GM18867 (cell line): ENCODE data around the gene S100B.
"Not testable (repeated sequence)": the region's sequence is repeated elsewhere in the genome, so short reads cannot be mapped to it uniquely, and the experiment has no call there.

ENCODE experiments used
- ATAC-seq: cut with Tn5 transposase; IDR thresholded peaks from one replicate; pipeline ENCODE4 v1.9.1; 2021; ENCODE audit warnings: mild to moderate bottlenecking, moderate library complexity; ENCODE audit not compliant: unreplicated experiment

S100B gene

DNA sequence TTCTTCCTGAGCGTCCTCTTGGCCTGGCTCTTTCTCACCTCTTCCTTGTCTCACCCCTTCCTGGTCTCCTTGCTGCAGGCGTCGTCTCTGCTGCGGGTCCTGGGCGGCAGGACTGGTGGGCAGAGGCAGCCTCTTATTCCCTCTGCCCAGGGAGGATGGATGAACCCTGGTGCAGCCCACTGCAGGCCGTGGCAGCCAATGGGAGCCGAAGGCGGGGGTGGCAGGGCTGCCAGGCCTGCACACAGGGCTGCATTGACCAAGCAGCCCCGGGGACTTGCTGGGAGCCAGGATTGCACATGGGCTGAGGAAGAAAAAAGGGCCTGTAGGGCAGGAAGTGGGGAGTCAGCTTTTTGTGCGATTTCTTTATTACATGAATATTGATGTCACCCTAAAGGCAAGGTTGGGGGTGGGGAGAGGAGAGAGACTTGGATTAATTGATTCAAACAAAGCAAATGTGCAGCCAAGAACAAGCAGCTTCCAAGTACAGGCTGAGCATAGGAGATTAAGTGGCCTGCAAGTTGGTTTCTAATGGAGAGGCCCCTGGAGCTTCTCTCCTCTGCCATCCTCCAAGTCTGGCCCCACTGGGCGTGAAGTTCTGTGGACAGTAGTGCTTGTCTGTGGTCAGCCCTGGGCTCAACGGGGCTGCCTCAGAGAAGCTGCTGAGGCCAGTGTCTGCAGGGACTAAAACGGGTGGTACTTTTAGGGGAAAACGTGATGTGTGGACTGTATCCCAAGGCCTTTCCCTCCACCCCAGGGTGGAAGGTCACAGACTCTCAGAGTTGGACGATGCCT lies at the start of gene S100B:
Gene S100B (minus strand): TSS at position 108 of the 792 bp plus-strand sequence. CDS start 2,667 bp downstream, outside the sequence.
- no peak for ATAC-seq

DNA sequence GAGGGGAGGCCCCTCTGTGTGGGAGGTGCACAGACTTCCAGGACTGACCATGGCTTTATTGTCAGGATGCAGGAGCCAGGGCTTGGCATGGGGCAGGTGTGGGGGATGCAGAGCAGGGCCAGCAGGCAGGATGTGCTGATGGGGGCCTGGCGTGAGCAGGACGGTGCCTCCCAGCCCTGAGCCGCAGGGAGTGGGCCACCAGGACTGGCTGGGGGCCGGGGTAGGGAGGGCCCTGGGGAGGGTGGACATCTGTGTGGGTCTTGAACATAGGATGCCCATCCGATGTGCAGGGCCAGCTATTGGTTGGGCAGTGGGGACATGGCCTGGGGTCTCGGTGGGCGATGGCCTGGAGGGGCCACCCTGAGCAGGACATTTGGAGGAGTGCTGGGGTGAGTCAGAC lies 46.2 kb upstream of the S100B start:
- ATAC-seq, result no peak

DNA sequence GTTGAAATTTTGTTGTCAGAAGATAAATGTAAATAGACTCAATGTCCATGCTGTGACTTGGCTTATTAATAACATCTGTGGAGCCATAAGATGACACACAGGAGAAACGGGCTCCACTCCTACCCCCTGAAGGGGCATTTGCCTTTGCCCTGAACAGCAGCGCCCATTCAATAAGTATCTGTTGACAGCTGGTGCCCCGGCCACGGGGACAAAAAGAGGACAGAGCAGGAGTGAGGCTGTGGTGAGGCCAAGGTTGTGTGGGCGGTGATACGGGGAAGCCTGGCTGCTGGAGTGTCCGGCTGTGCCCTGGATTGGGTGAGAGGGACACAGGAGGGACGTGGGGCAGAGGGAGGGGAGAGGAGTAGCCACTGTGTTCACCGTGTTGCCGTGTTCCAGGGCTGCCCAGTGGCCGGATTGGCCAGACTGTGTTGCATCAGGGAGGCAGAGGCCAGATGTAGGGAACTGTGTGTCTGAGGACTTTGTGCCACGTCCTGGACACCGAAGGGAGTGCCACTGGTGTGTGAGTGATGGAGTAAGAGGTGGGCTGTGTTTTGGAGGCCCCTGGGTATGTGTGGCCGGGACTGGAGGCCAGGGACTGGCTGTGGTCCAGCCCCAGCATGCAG lies 45.7 kb upstream of the S100B start:
- ATAC-seq, result no peak

DNA sequence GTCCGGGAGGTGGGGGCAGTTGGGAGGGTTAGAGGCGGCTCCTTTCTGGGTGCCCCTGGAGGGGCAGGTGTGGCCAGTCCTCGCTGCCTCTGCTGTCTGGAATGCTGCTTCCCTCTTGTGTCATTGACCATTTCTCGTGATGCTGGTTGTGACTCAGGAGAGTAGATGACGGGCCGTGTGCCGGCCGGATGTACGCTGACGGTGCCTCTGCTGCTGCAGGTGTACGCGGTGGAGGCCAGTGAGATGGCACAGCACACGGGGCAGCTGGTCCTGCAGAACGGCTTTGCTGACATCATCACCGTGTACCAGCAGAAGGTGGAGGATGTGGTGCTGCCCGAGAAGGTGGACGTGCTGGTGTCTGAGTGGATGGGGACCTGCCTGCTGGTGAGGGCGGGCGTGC lies 44.5 kb upstream of the S100B start:
- no peak for ATAC-seq

DNA sequence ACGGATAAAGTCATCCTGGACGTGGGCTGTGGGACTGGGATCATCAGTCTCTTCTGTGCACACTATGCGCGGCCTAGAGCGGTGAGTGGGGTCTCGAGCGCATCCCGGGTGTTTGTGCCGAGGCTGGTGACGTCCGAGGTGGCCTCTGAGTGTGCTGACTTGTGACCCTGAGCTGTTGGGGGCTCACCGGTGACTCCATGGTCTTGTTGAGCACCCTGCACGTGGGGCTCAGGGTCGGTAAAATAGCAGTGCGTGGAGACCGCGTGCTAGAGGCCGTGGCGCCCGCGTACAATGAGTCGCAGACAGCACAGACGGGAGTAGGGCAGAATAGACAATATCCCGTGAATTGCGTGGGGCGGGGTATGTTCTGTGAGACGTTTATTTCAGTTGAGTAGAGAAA lies 43.7 kb upstream of the S100B start:
- ATAC-seq, result no peak

DNA sequence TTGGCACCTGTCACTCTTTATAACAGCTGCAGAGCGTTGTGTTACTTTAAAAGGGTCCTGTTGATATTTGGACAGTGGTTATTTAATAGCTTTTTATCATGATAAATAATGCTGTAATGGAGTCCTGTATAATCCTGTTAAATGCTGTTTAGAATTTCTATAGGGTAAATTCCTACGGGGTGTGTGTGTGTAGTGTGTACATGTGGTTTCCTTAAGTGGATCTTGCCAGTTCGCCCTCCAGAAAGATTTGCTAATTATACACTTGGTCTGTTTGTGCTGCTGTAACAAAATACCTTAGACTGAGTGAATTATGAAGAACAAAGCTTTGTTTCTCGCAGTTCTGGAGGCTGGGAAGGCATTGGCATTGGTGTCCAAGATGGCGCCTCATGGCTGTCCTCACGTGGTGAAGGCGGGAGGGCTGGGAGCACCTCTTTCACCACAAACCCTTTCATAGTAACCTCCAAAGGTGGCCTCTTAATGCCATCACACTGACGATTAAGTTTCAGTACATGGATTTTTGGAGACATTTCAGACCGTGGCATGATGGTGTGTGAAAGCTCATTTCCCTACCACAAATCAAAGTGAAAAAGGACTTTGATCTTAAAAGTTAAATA lies 41.8 kb upstream of the S100B start:
- no peak for ATAC-seq

DNA sequence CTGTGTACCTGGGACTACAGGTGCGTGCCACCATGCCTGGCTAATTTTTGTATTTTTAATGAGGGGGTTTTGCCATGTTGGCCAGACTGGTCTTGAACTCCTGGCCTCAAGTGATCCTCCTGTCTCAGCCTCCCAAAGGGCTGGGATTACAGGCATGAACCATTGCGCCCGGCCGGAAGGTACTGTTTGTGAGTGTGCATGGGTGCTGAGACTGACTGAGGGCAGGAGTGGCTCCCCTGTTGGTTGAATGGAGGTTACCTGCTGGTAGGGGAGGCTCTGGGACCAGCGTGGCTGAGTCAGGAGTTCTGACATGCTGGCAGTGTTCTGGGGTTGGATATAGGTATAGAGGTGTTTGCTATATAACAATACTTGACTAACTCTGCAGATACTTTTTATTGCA lies 41.0 kb upstream of the S100B start:
- ATAC-seq, result no peak

DNA sequence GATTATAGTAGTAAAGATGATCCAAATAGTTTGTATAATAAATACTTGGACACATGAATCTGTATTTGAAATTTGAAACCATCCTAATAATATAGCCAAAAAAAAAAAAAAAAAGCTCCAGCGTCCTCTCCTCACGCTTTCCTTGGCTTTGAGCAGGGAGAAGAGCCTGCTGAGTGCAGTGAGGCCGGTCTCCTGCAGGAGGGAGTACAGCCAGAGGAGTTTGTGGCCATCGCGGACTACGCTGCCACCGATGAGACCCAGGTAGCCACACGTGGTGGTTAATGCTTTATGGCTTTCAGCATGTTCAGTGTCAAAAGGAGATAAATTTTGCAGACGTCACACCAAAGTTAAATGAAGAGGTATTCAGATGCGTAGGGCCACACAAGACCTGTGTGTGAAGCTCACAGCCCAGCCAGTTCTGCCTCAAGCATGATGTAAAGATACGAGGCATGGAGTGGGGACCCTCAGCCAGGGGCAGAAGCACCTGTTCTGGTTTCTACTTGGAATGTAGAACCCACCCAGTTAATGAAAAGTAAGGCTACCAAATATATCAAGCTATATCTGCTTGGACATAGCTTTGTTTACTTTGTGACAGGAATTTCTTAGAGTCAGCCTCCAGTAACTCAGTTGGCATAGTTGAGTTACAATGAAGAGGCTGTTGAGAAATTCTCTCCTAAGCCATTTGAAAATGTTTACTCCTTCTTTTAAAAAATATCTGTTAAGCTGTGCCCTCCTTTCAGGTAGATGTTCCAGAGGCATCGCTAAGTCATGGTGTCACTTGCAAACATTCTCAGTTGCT lies 38.7 kb upstream of the S100B start:
- ATAC-seq, result no peak

DNA sequence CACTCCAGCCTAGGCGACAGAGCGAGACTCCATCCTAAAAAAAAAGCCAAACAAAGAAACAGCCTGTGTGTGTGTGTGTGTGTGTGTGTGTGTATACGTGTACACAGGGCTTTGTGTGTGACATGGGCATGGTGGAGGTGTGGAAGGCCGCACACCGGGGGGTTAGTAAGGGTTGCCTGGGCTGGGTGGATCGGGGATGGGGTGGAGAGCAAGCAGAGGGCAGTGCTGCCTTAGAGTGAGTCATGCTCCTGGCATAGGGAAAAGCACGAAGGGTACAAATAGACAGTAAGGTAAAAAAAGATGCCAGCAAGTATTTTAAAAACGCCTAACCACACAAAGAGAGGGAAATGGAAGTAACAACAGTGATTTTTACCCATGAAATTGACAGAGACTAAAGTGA lies 36.8 kb upstream of the S100B start:
- ATAC-seq, result no peak

DNA sequence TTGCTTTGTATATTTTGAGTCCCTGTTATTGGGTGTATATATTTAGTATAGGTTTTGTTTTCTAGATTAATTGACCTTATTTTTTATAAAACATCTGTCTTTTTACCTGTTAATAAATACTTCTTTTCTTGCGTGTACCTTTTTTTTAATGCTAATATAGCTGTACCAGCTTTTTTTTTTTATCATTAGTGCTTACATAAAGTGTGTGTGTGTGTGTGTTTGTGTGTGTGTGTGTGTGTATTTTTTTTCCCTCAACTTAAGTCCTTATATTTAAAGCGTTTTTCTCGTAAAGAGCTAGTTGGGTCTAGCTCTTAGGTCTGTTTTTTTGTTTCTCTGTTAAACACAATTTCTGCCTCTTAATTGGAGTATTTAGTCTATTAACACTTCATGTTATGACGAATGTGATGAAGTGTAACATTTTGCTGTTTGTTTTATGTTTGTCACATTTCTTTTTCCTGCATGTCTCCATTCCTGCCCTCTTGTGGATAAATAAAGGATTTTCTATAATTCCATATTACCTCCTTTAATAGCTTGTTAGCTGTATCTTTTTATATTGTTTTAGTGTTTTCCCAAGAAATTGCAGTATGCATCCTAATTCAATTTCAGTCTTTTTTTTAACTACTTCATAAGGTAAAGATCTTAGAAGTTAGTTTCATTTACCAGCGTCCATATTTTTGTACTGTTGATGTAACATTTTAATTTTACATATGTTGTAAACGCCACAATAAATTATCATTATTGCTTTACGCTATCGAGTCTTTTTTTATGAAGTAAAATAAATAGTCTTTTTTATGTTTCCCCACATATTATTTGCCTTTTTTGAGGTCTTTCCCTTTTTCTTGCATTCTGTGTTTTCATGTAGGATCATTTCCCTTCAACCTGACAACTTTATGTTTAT lies 34.9 kb upstream of the S100B start:
- no peak for ATAC-seq

DNA sequence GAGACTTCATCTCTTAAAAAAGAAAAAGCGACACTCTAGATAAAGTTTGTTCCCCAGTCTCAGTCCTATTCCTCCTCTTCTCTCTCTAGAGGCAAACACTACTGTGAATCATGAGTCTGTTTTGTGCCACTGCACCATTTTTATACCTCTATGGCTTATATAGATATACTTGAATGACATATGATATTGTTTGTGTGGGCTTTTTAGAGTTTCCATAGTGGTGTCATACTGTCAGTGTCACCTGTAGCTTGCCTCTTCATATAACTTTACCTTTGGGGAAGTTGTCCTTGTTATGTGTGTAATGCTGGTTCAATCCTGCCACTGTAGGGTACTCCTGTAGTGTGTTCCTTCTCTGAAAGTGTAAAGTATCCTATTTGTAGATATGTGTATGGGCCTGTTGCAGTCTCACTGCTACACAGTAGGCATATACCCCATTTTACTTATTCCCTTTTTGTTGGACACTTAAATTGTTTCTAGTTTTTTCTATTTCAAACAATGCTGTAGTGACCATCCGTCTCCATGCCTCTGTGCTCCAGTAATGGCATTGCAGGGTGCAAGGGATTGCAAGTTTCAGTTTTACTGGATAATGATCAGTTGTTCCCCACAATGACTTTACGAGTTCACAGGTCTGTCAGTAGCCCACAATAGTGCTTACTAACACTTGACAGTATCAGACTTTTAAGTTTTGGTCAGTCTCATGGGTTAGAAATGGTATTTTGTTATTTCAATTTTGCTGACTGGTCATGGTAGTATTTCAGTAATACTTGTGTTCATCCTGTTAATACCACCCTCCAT lies 33.3 kb upstream of the S100B start:
- ATAC-seq, result no peak

DNA sequence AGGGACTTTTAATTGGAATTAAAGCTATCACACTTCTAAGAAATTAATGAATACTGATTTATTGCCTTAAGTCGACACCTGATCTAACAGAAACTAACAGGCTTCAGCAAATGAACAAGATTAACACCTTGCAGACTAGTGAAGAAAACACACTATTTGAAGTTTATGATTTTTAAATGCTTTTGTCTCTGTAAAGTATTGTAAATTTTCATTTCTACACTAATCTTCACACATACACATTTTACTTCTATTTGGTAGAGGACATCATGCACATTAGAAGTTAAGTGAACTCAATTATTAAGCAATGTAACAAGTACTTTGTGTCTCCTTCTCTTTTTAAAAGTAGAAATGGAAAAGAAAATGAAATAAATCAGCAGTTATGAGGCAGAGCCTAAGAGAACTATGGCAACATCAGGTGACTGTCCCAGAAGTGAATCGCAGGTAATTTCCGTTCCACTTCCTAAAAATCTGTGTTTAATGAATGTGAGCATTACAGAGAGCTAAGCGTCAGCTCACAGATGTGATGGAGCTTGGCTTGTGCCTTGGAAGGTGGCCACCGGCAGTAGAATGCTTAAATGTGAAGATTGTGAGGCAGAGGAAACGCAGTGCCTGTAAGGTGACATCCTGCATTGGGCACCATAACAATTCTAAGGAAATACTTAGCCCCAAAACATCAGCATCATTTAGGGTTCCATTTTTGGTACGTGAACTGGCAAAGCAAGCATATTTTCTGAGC lies 31.8 kb upstream of the S100B start:
- no peak for ATAC-seq

DNA sequence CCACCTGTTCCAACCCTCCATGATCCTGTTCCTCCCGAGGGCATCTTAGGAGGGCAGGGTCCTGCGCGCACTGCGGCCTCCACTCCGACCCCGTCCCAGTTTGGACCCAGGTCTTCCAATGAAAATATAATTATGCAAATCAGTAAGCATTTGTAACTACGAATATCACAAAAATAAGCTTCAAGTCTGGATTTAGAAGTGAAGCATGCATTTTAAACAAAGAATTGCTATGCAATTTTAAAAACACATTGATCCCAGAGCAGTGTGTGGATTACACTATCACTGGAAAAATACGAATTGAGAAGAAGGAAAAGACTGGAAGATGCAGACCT lies 31.3 kb upstream of the S100B start:
- no peak for ATAC-seq

DNA sequence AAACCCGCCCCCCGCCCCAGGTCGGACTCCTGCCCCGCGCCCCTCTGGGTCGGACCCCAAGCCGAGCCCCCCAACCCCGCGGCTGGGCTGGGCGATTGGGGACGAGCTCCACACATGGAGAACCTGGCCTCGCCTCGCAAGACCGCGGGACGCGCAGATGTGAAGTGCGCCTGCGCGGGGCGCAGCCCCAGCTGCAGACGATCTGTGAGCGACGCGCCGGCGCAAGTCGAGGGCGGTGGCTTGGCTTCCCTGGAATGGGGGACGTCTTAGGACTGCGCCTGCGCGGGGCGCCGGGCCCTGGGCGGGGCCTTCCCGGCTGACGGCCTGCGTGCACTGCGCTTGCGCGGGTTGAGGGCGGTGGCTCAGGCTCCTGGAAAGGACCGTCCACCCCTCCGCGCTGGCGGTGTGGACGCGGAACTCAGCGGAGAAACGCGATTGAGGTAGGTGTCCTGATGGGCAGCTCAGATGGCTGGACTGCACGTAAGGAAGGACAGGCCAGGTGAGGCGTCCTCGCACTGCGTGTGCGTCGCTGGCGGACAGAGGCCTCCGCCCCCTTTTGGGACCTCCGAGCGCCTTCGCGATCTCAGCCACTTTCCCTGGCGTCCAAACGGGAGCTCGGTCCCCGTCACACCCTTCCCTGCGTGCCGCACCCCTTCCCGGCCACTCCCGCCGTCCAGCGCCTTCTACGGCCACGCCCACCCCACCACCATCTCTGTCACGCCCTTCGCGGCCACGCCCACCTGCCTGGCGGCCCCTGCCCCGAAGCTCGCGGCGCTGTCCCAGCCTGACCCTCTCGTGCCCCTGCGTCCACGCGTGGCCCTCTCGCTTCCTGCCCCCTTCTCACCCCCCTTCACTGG lies 30.7 kb upstream of the S100B start, which contains the start of gene PRMT2:
Gene PRMT2 (plus strand): TSS at position 351 of the 857 bp plus-strand sequence. CDS start 1,278 bp downstream, outside the sequence.
- ATAC-seq, result peak; percentile 90

DNA sequence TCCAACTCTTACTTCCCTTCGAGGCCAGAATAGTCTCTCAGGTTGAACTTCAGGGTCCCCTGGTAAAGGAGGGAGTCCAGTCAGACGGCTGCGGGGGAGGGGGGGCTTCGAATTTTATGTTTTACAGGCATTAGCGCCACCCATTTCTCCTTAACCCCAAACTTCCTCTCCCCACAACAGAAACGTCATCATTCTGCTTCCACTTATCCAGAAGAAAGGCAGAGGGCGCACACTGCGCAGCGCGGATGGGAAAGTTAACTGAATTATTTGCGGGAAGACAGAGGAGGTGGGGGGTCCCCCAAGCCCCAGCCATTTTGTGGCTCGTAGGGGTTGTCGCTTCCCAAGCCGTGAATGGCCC lies 30.1 kb upstream of the S100B start:
- ATAC-seq, result no peak

DNA sequence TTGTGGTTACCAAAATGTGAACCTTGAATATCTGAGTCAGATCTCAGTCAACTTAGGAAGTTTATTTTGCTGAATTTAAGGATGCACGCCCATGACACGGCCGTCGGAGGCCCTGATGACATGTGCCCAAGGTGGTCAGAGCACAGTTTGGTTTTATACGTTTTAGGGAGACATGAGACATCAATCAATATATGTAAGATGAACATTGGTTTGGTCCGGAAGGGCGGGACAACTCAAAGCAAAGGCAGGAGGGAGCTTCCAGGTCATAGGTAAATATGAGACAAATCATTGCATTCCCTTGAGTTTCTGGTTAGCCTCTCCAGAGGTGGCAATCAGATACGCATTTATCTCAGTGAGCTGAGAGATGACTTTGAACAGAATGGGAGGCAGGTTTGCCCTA lies 29.5 kb upstream of the S100B start:
- ATAC-seq, result no peak

DNA sequence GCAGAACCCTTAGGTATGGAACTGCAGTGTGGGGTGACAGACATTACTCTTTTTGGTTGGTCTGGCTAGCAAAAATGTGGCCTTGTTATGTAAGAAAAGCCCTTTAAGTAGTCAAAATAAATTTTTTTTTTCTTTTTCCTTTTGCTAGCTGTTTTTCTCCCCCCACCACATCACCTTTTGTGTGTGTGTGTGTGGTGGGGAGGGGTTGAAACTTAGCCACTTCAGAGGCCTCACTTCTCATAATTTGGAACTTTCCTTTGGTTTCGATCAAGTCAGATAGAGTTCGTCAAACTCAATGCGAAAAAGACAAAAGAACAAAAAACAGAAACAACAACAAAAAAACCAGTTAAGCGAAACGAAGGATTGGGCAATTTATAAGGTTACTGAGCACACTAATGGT lies 28.7 kb upstream of the S100B start:
- no peak for ATAC-seq

DNA sequence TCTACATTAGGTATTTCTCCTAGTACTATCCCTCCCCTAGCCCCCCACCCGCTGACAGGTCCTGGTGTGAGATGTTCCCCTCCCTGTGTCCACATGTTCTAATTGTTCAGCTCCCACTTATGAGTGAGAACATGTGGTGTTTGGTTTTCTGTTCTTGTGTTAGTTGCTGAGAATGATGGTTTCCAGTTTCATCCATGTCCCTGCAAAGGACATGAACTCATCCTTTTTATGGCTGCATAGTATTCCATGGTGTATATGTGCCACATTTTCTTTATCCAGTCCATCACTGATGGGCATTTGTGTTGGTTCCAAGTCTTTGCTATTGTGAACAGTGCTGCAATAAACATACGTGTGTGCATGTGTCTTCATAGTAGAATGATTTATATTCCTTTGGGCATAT lies 26.0 kb upstream of the S100B start:
- ATAC-seq, result not testable (repeated sequence)
